ENCODE results near the gene B4GALT2.
A peak's percentile ranks its signal among the peaks of the same experiment; 100 is the strongest.

The B4GALT2 gene

GRCh38 chr1:44033041-44033575 lies 54.1 kb downstream of the B4GALT2 start:
- DNase-seq, result no peak

- no peak for DNase-seq
These were observed 54.7 kb downstream of the B4GALT2 start for GRCh38 chr1:44033756-44034155.

- DNase-seq, result no peak
These were observed 55.4 kb downstream of the B4GALT2 start for GRCh38 chr1:44034423-44034822.

- no peak for DNase-seq
These were observed 56.1 kb downstream of the B4GALT2 start for GRCh38 chr1:44034976-44035716.

- no peak for DNase-seq
These were observed 56.9 kb downstream of the B4GALT2 start for GRCh38 chr1:44035726-44036408.

GRCh38 chr1:44036409-44037139 lies 57.6 kb downstream of the B4GALT2 start:
- DNase-seq, result peak; percentile 72

GRCh38 chr1:44037154-44037553 lies 58.1 kb downstream of the B4GALT2 start:
- no peak for DNase-seq

- no peak for DNase-seq
These were observed 60.1 kb downstream of the B4GALT2 start for GRCh38 chr1:44038876-44039657.

- DNase-seq, result no peak
These were observed 61.4 kb downstream of the B4GALT2 start for GRCh38 chr1:44040418-44040817.

Measured in NCI-H2029 treated with DMSO at 0.1 percent for 48 hours (cell line).